CD14-positive monocyte (primary cell): ENCODE results near the gene TMC6. TPM values are rescaled to one million over a fixed set of nuclear protein-coding genes. Genes with fewer than 3 reads are reported as not detected.
A peak's percentile ranks its signal among the peaks of the same experiment; 100 is the strongest.

Experiments
- DNase-seq, 3 donors: peaks; one replicate each; pipeline ENCODE4 v3.0.0-alpha.2; 2011 to 2022
- H2AFZ ChIP-seq: 2 replicates; pipeline ENCODE4 v1.6.0; 2012; ENCODE audit warnings: mild to moderate bottlenecking, low read depth, low read length, inconsistent platforms; ENCODE audit not compliant: insufficient read depth, poor library complexity, severe bottlenecking
- H3K27ac ChIP-seq, 2 donors: 1 replicate in 1 of 2; 2 replicates in 1 of 2; pipeline ENCODE4 v1.5.1; 2012 to 2013; ENCODE audit warnings: low read length in 2 of 2, control low read depth in 1 of 2, inconsistent platforms in 1 of 2, low read depth in 1 of 2, mild to moderate bottlenecking in 1 of 2
- H3K27me3 ChIP-seq, 2 donors: one replicate each; pipeline versions ENCODE4 v1.6.0 to v1.6.1; 2011 to 2013; ENCODE audit warnings: low read length in 2 of 2; ENCODE audit not compliant: control insufficient read depth in 2 of 2, insufficient read depth in 2 of 2
- H3K36me3 ChIP-seq, 2 donors: replicated peaks in 1 of 2; 1 replicate in 1 of 2; 2 replicates in 1 of 2; pipeline versions ENCODE4 v1.5.1 to v1.6.1; 2012 to 2013; ENCODE audit warnings: low read length in 2 of 2, control low read depth in 1 of 2, inconsistent platforms in 1 of 2, mild to moderate bottlenecking in 1 of 2; ENCODE audit not compliant: insufficient read depth in 2 of 2, control insufficient read depth in 1 of 2
- H3K4me1 ChIP-seq, 2 donors: 1 replicate in 1 of 2; 2 replicates in 1 of 2; pipeline versions ENCODE4 v1.5.1 to v1.6.1; 2012 to 2013; ENCODE audit warnings: low read length in 2 of 2, control low read depth in 1 of 2, inconsistent platforms in 1 of 2, mild to moderate bottlenecking in 1 of 2, moderate library complexity in 1 of 2; ENCODE audit not compliant: insufficient read depth in 2 of 2, control insufficient read depth in 1 of 2
- H3K4me2 ChIP-seq: replicated peaks from 2 replicates; pipeline ENCODE3; 2012; ENCODE audit warnings: low read length, moderate library complexity, mild to moderate bottlenecking; ENCODE audit not compliant: poor library complexity, severe bottlenecking; ENCODE audit errors: extremely low read depth
- H3K4me3 ChIP-seq, 3 experiments: fragments of 200-600 bp in 1 of 3; sonication (generic) in 1 of 3; replicated peaks in 1 of 3; 1 replicate in 2 of 3; 2 replicates in 1 of 3; pipeline ENCODE4 v1.5.1; 2011 to 2013; ENCODE audit warnings: low read length in 3 of 3, mild to moderate bottlenecking in 3 of 3, control low read depth in 2 of 3, low read depth in 2 of 3, inconsistent platforms in 1 of 3, moderate library complexity in 1 of 3
- H3K79me2 ChIP-seq: 2 replicates; pipeline ENCODE4 v1.6.0; 2012; ENCODE audit warnings: mild to moderate bottlenecking, control low read depth, inconsistent platforms, low read length, moderate library complexity; ENCODE audit not compliant: insufficient read depth
- H3K9ac ChIP-seq: 2 replicates; pipeline ENCODE4 v1.6.0; 2017; ENCODE audit warnings: low read length, mild to moderate bottlenecking; ENCODE audit not compliant: insufficient read depth, poor library complexity, severe bottlenecking
- H3K9me3 ChIP-seq, 2 donors: replicated peaks in 1 of 2; 1 replicate in 1 of 2; 2 replicates in 1 of 2; pipeline versions ENCODE4 v1.5.1 to v1.6.1; 2012 to 2013; ENCODE audit warnings: low read length in 2 of 2, control low read depth in 1 of 2; ENCODE audit not compliant: control insufficient read depth in 1 of 2, insufficient read depth in 1 of 2
- H4K20me1 ChIP-seq: 2 replicates; pipeline ENCODE4 v1.6.0; 2012; ENCODE audit warnings: mild to moderate bottlenecking, low read length, control low read depth, moderate library complexity; ENCODE audit not compliant: insufficient read depth
- H3K27ac Mint-ChIP-seq, 7 donors: one replicate each; pipeline ENCODE4 v1.8.0; 2020; ENCODE audit warnings: mild to moderate bottlenecking in 7 of 7, mixed read lengths in 7 of 7, moderate library complexity in 6 of 7, inconsistent platforms in 2 of 7
- H3K27me3 Mint-ChIP-seq, 3 donors: one replicate each; pipeline ENCODE4 v1.8.0; 2021 to 2022; ENCODE audit warnings: low read depth in 3 of 3, mild to moderate bottlenecking in 3 of 3, mixed read lengths in 3 of 3, moderate library complexity in 3 of 3, inconsistent platforms in 1 of 3
- H3K36me3 Mint-ChIP-seq, 2 donors: one replicate each; pipeline ENCODE4 v1.8.0; 2020; ENCODE audit warnings: mixed read lengths in 2 of 2, inconsistent platforms in 1 of 2, mild to moderate bottlenecking in 1 of 2
- H3K4me1 Mint-ChIP-seq: one replicate; pipeline ENCODE4 v1.8.0; 2020; ENCODE audit warnings: mild to moderate bottlenecking, mixed read lengths
- H3K4me3 Mint-ChIP-seq, 2 donors: one replicate each; pipeline ENCODE4 v1.8.0; 2020; ENCODE audit warnings: mild to moderate bottlenecking in 2 of 2, mixed read lengths in 2 of 2, moderate library complexity in 1 of 2
- H3K9me3 Mint-ChIP-seq, 7 donors: one replicate each; pipeline ENCODE4 v1.8.0; 2020 to 2022; ENCODE audit warnings: mixed read lengths in 7 of 7, mild to moderate bottlenecking in 6 of 7, moderate library complexity in 6 of 7, inconsistent platforms in 2 of 7
- WGBS: methylation state at CpG from one replicate; pipeline ENCODE4 v1.1.5; 2013; ENCODE audit warnings: missing lambda C conversion rate; ENCODE audit not compliant: insufficient coverage; 5-methylcytosine and 5-hydroxymethylcytosine counted together
- intact Hi-C, 2 donors: fragments of 100-400 bp; cut with micrococcal nuclease; formaldehyde crosslinking; loops; one replicate each; pipeline versions ENCODE4 v1.15.0 to v1.15.1; 2023
- polyA plus RNA-seq, 3 donors: library from polyadenylated mRNA; depleted of rRNA in 1 of 3; unstranded in 2 of 3; stranded (reverse) in 1 of 3; fragments of 300-500 nt in 2 of 3; fragments of >200 nt in 1 of 3; fragmentation: Illumina TruSeq in 2 of 3; gene quantifications; 1 replicate in 2 of 3; 2 replicates in 1 of 3; pipeline ENCODE4 v1.2.3, GENCODE V29; 2012 to 2021
- TF ChIP-seq, protein P1 (sequence below): fragments of 200-600 bp; IDR thresholded peaks from one replicate; pipeline ENCODE4 v1.8.0; 2022; ENCODE audit warnings: antibody characterized with exemption, mild to moderate bottlenecking

The TMC6 gene
- polyA plus RNA-seq, 3 donors = 60.1 to 107 (median 79.2) TPM

DNA sequence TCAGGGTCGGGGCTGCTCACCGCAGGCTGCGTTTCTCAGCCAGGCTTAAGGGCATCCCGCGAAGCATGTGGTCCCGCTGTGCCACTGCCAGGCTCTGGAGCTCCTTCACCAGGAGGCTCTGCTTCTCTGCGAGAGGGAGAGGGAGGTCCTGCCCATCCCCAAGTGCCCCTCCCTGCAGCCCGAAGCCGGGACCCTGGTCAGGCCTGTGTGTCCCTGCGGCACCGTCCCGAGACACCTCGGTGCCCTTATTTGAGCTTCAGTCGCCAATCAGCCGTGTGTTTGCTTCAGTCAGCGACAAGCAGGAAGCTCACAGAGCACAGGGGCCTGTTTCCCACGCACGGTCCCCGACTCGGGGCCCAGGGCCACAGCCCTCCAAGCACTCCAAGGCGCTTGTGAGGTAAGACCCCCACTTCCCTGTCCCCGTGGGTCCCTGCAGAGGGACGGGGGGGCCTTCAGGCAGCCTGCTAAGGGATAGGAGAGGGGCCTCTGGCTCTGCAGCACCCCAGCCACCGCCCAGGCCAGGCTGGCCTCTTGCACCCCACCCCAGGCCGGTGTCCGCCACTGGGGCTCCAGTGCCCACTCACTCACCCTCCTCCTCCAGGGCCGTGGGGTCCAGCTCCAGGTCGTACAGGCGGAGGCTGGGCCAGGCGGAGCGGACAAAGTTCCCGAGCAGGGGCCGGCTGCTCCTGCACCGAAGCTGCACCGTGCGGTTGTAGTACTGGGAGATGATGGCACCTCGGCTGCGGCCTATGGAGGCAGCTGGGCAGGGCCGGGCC lies 3.2 kb downstream of the TMC6 start:
- H2AFZ ChIP-seq = no peak overlapping the region
- H3K4me3 Mint-ChIP-seq = peak overlapping the region; percentile 45 to 63
- peaks cover 0 to 6% (median 0%) of the 10 kb centered on the region in 3 donors for H3K27me3 Mint-ChIP-seq
- TF ChIP-seq, protein P1, sequence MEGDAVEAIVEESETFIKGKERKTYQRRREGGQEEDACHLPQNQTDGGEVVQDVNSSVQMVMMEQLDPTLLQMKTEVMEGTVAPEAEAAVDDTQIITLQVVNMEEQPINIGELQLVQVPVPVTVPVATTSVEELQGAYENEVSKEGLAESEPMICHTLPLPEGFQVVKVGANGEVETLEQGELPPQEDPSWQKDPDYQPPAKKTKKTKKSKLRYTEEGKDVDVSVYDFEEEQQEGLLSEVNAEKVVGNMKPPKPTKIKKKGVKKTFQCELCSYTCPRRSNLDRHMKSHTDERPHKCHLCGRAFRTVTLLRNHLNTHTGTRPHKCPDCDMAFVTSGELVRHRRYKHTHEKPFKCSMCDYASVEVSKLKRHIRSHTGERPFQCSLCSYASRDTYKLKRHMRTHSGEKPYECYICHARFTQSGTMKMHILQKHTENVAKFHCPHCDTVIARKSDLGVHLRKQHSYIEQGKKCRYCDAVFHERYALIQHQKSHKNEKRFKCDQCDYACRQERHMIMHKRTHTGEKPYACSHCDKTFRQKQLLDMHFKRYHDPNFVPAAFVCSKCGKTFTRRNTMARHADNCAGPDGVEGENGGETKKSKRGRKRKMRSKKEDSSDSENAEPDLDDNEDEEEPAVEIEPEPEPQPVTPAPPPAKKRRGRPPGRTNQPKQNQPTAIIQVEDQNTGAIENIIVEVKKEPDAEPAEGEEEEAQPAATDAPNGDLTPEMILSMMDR = no peak
- intact Hi-C loops = loop anchor here in 1 of 2 donors (5.0 kb wide), 1 partner anchor 47 kb away; no protein-coding TSS in a partner anchor
- peaks cover 0 to 1% (median 0%) of the 10 kb centered on the region in 7 donors for H3K9me3 Mint-ChIP-seq
- WGBS = 35% methylated on average over 24 of the region's 39 CpGs
- peaks cover 73% of the 10 kb centered on the region for H3K4me1 Mint-ChIP-seq
- peak overlapping the region in 2 of 7 donors; percentile 35 to 54 for H3K27ac Mint-ChIP-seq
- H3K79me2 ChIP-seq = peaks cover 80% of the 10 kb centered on the region
- peaks cover 39 to 44% of the 10 kb centered on the region in 2 donors for H3K36me3 Mint-ChIP-seq
- DNase-seq = no peak
- peak overlapping the region; percentile 30 for H3K9ac ChIP-seq
- peaks cover 75 to 80% of the 10 kb centered on the region in 2 donors for H3K4me1 ChIP-seq
- no peaks in the 10 kb centered on the region for H3K27me3 ChIP-seq
- peaks cover 73% of the 10 kb centered on the region for H4K20me1 ChIP-seq
- H3K36me3 ChIP-seq = peaks cover 46 to 47% of the 10 kb centered on the region in 2 donors
- peak overlapping the region; percentile 70 for H3K4me2 ChIP-seq
- peak overlapping the region in 2 of 3 experiments; percentile 11 to 59 for H3K4me3 ChIP-seq
- H3K9me3 ChIP-seq = no peaks in the 10 kb centered on the region
- peak overlapping the region in 1 of 2 donors; percentile 11 for H3K27ac ChIP-seq

GRCh38 chr17:78124836-78125137 lies 3.8 kb downstream of the TMC6 start:
- WGBS = 17% methylated on average over 11 of the region's 12 CpGs
- peaks cover 0 to 1% (median 0%) of the 10 kb centered on the region in 7 donors for H3K9me3 Mint-ChIP-seq
- peaks cover 0 to 6% (median 0%) of the 10 kb centered on the region in 3 donors for H3K27me3 Mint-ChIP-seq
- Histone ChIP-seq H3K4me1 (peaks cover 70 to 75% of the 10 kb centered on the region in 2 donors), H4K20me1 (peaks cover 78% of the 10 kb centered on the region), H2AFZ (no peak overlapping the region), H3K9ac (peak overlapping the region; percentile 30), H3K36me3 (peaks cover 48 to 52% of the 10 kb centered on the region in 2 donors), H3K9me3 (no peaks in the 10 kb centered on the region), H3K27ac (peak overlapping the region in 1 of 2 donors; percentile 11), H3K4me3 (peak overlapping the region in 2 of 3 experiments; percentile 11 to 59), H3K79me2 (peaks cover 76% of the 10 kb centered on the region), H3K4me2 (peak overlapping the region; percentile 70), H3K27me3 (no peaks in the 10 kb centered on the region)
- H3K4me1 Mint-ChIP-seq = peaks cover 69% of the 10 kb centered on the region
- H3K36me3 Mint-ChIP-seq = peaks cover 40 to 49% of the 10 kb centered on the region in 2 donors
- H3K4me3 Mint-ChIP-seq = peak overlapping the region; percentile 45 to 63
- intact Hi-C loops = loop anchor here in 1 of 2 donors (5.0 kb wide), 1 partner anchor 48 kb away; no protein-coding TSS in a partner anchor
- DNase-seq = no peak
- H3K27ac Mint-ChIP-seq = peak overlapping the region in 2 of 7 donors; percentile 35 to 54
- TF ChIP-seq, protein P1 = no peak
